GM18520 (cell line): Measurements from ENCODE around the gene PRPF18.
A peak's percentile ranks its signal among the peaks of the same experiment; 100 is the strongest.
"Not testable (repeated sequence)": the region's sequence is repeated elsewhere in the genome, so short reads cannot be mapped to it uniquely, and the experiment has no call there.

Source experiments
- ATAC-seq: cut with Tn5 transposase; IDR thresholded peaks from one replicate; pipeline ENCODE4 v1.9.1; 2021; ENCODE audit not compliant: unreplicated experiment

PRPF18 gene, protein sequence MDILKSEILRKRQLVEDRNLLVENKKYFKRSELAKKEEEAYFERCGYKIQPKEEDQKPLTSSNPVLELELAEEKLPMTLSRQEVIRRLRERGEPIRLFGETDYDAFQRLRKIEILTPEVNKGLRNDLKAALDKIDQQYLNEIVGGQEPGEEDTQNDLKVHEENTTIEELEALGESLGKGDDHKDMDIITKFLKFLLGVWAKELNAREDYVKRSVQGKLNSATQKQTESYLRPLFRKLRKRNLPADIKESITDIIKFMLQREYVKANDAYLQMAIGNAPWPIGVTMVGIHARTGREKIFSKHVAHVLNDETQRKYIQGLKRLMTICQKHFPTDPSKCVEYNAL

DNA sequence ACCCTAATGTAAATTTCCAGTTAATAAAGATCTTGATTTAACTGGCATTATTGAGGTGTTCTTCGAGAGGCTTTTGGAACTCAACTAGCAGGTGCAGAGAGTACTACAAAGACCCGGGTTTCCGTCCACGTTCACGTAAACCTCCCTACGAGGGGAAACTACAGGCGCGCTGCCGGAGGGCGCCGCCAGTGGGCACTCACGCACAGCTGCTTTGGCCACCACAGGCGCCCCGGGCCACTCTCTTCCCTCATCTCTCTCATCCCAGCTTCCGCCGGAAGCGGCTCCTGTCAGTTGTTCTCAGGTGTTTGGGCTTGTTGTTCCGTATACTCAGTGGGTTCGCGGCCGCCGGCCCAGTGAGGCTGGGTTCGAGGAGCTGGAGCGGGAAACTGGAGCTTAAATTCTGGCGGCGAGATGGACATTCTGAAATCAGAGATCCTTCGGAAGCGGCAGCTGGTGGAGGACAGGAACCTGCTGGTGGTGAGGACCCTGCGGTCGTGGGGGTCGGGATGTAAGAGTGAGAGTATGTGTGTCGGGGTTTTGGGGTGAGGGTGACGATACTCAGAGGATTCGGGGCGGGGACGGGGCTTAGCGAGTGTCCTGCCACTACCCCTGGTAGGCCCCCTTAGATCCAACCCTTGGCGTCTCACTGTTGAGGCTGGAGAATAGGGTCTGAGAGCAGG is at the start of gene PRPF18:
TSS of gene PRPF18 (plus strand) at position 290 of the 680 bp plus-strand sequence. CDS start at position 412, 122 bp downstream.
- peak; percentile 100 for ATAC-seq

- not testable (repeated sequence) for ATAC-seq
Observed at GRCh38 chr10:13537985-13538384, 48.8 kb upstream of the PRPF18 start.

DNA sequence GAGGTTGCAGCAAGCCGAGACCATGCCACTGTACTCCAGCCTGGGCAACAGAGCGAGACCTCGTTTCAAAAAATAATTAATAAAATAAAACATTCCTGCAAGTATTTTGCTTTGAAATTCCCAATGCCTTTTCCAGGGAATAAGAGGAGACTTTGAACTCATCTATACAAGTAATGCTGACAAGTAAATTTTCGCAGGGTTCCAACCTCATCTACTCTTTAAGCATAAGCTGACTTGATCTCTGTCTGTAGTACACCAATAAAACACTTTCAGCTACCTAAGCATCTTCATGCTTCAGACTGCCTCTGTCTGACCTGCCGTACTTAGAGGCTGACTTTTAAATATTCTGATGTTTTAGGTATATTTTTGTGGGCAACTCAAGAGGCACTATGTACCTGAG is 44.2 kb upstream of the PRPF18 start:
- ATAC-seq = no peak

- no peak for ATAC-seq
Observed at GRCh38 chr10:13550802-13551201, 36.0 kb upstream of the PRPF18 start.

- no peak for ATAC-seq
Observed at GRCh38 chr10:13555884-13556510, 30.8 kb upstream of the PRPF18 start.

GRCh38 chr10:13559124-13559700 is 27.6 kb upstream of the PRPF18 start:
- ATAC-seq = no peak

- no peak for ATAC-seq
Observed at GRCh38 chr10:13560597-13560996, 26.2 kb upstream of the PRPF18 start.

GRCh38 chr10:13563481-13564445 is 23.0 kb upstream of the PRPF18 start:
- no peak for ATAC-seq

GRCh38 chr10:13564576-13564975 is 22.2 kb upstream of the PRPF18 start:
- ATAC-seq = no peak

DNA sequence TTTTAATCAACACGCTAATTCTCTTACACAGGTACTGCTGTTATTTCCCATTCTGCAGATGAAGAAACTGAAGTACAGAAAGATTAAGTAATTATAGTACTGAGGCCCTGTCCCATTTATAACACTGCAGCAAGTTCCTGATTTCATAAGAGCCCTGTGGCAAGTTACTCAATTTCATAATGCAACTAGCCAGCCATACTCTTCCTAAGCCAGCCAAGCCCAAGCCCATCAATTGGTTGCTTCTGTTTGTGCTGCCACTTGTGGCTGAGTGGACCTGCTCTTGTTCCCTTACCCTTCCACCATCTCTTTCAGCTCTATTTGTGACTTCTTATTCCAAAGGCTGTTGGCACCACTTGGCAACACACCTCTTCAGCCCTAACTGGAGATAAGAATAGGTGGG is 19.7 kb upstream of the PRPF18 start:
- ATAC-seq = no peak

GRCh38 chr10:13571541-13571940 is 15.2 kb upstream of the PRPF18 start:
- ATAC-seq = no peak

DNA sequence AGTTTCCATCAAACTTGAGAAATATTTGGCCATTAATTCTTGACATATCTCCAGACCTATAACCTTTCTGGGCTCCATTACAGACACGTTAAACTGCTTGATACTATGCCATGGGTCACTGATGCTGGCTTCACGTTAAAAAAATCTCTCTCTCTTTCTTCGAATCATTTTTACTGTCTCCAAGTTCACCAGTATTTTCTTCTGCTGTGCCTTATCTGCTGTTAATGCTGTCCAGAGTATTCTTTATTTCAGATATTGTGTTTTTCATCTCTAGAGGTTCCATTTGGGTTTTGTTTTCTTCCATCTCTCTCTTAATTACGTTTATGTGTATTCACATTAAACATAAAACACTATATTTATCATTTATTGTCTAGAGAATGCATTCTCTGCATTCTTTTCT is 12.8 kb upstream of the PRPF18 start:
- ATAC-seq = no peak

DNA sequence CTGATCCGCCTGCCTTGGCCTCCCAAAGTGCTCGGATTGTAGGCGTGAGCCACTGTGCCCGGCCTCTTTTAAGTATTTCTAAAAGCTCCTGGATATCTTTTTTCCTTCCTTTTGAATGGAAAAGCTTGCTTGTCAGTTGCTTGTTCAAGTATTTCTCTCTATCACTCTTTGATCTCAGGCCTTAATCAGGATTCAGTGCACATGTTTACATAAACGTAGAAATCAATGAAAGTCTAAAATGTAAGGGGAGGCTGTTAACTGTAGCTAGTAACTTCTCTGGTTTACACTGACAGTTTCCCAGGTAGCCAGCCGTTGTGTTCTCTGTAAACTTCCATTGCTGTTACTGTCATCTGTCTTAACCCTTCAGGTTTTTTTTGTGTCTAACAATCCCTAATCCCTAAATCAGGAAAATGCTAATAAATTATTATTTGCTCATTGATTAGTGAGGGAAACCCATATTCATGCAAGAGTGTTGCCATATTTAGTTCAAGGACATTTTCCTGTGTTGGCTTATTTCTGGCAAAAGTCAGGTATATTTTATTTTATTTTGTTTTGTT is 1.5 kb upstream of the PRPF18 start:
- no peak for ATAC-seq

DNA sequence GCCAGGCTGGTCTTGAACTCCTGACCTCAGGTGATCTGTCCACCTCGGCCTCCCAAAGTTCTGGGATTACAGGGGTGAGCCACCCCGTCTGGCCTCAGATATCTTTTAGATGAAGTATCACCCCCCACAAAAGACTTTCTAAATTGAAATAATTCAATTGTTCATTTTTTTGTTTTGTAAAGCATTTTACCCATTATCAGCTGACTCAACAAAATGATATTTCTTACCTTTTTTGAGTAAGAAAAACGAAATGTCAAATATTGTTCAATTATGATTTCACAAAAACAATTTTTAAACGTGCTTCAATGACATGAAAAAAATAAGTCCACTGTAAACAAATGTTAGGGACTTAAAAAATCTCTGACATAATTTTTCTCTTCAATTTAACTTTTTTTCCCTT is 822 bp upstream of the PRPF18 start:
- ATAC-seq = no peak

- ATAC-seq = no peak
Observed at GRCh38 chr10:13587391-13587790, 626 bp downstream of the PRPF18 start.

DNA sequence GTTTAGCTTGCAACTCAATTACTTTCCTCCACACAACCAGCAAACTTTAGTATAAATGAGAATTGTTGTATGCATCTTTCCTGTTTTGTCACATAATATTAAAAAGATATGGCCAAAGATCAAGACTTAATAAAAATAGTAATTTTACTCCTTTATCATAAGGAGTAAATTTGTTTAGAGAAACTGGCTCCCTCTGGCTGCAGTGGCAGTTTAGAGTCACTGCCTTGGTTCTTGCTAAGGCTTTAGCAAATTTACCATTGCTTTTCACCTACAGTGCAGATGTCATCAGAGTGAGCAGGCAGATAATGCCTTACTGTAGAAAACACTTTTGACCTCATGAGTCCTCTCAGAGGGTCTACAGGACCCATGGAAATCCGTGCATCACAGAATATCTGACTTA is 2.6 kb downstream of the PRPF18 start:
- ATAC-seq = no peak

- no peak for ATAC-seq
Observed at GRCh38 chr10:13590886-13591285, 4.1 kb downstream of the PRPF18 start.

- ATAC-seq = no peak
Observed at GRCh38 chr10:13592306-13592705, 5.5 kb downstream of the PRPF18 start.

- no peak for ATAC-seq
Observed at GRCh38 chr10:13593535-13593934, 6.8 kb downstream of the PRPF18 start.

DNA sequence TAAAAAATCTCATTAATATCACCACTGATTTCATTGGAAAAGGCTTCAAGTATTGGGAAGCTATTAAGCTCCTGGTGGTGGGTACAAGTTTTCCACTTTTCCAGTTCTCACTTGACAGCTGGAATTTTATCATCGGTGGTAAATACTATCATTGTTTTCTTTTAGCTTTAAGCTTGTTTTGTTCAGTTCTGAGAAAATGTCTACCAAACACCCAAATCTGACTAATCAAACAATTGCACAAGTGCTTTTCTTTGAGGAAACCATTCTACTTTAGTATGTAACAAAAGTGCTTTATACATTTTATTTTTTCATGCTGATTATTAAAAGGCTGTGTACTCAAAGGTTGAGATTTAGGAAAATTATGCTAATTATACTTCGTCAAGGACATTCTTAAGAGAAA is 7.9 kb downstream of the PRPF18 start:
- no peak for ATAC-seq
